SK-N-SH treated with all-trans-retinoic acid at 6 μM for 48 hours (cell line): ENCODE measurements around the gene DTX1.
"Not testable (repeated sequence)": the region's sequence is repeated elsewhere in the genome, so short reads cannot be mapped to it uniquely, and the experiment has no call there.

ENCODE experiments used
- ATAC-seq: fragments of 200-7000 bp; cut with Tn5 transposase; 3 replicates; pipeline ENCODE4 v1.9.1; 2020; ENCODE audit warnings: mild to moderate bottlenecking, moderate library complexity
- ARNTL ChIP-seq: fragments of 450-650 bp; formaldehyde crosslinking; IDR thresholded peaks from 2 replicates; pipeline ENCODE4 v1.5.0; 2020; ENCODE audit warnings: low read depth, mild to moderate bottlenecking, moderate library complexity, borderline replicate concordance
- BACH2 ChIP-seq: fragments of 250-450 bp; sonication (Bioruptor Pico); IDR thresholded peaks from 2 replicates; pipeline ENCODE4 v1.9.0; 2021; ENCODE audit warnings: mild to moderate bottlenecking, borderline replicate concordance
- ESRRG ChIP-seq: fragments of 250-450 bp; sonication (Bioruptor Pico); IDR thresholded peaks from 2 replicates; pipeline ENCODE4 v1.6.1; 2021; ENCODE audit warnings: mild to moderate bottlenecking
- GLIS3 ChIP-seq: fragments of 250-450 bp; sonication (Bioruptor Pico); IDR thresholded peaks from 2 replicates; pipeline ENCODE4 v1.5.0; 2020; ENCODE audit warnings: mild to moderate bottlenecking, moderate library complexity
- ISL1 ChIP-seq: fragments of 250-450 bp; sonication (Bioruptor Pico); IDR thresholded peaks from 2 replicates; pipeline ENCODE4 v2.1.2; 2022; ENCODE audit warnings: mild to moderate bottlenecking, moderate library complexity
- OSR1 ChIP-seq: fragments of 250-450 bp; sonication (Bioruptor Pico); IDR thresholded peaks from 2 replicates; pipeline ENCODE4 v1.8.0; 2022; ENCODE audit warnings: moderate library complexity, mild to moderate bottlenecking, inconsistent platforms
- SNAI2 ChIP-seq: fragments of 250-450 bp; sonication (Bioruptor Pico); IDR thresholded peaks from 2 replicates; pipeline ENCODE4 v1.5.0; 2020; ENCODE audit warnings: mild to moderate bottlenecking, moderate library complexity
- TOX ChIP-seq: fragments of 250-450 bp; sonication (Bioruptor Pico); IDR thresholded peaks from 2 replicates; pipeline ENCODE4 v1.8.0; 2021; ENCODE audit warnings: mild to moderate bottlenecking, moderate library complexity, borderline replicate concordance
- ZC3H10 ChIP-seq: fragments of 250-450 bp; sonication (Bioruptor Pico); IDR thresholded peaks from 2 replicates; pipeline ENCODE4 v1.5.1; 2021; ENCODE audit warnings: mild to moderate bottlenecking, moderate library complexity
- ZFP3 ChIP-seq: fragments of 250-450 bp; sonication (Bioruptor Pico); IDR thresholded peaks from 2 replicates; pipeline ENCODE4 v1.5.0; 2020; ENCODE audit warnings: mild to moderate bottlenecking, moderate library complexity
- ZFP30 ChIP-seq: fragments of 450-650 bp; formaldehyde crosslinking; IDR thresholded peaks from 2 replicates; pipeline ENCODE4 v1.5.0; 2022; ENCODE audit warnings: mild to moderate bottlenecking, moderate library complexity
- ZNF565 ChIP-seq: fragments of 450-650 bp; formaldehyde crosslinking; conservative IDR thresholded peaks from 2 replicates; pipeline ENCODE4 v1.5.0; 2020; ENCODE audit warnings: low read depth, mild to moderate bottlenecking, moderate library complexity
- ZNF70 ChIP-seq: fragments of 450-650 bp; formaldehyde crosslinking; IDR thresholded peaks from 2 replicates; pipeline ENCODE4 v1.5.0; 2020; ENCODE audit warnings: mild to moderate bottlenecking, moderate library complexity
- ZNF8 ChIP-seq: fragments of 450-650 bp; formaldehyde crosslinking; IDR thresholded peaks from 2 replicates; pipeline ENCODE4 v1.5.0; 2020; ENCODE audit warnings: mild to moderate bottlenecking, moderate library complexity
- TF ChIP-seq, protein P1 (sequence below): fragments of 250-450 bp; sonication (Bioruptor Pico); IDR thresholded peaks from 2 replicates; pipeline ENCODE4 v1.5.1; 2021; ENCODE audit warnings: mild to moderate bottlenecking, moderate library complexity
- TF ChIP-seq, protein P2 (sequence below): fragments of 250-450 bp; sonication (Bioruptor Pico); IDR thresholded peaks from 2 replicates; pipeline ENCODE4 v1.5.1; 2020; ENCODE audit warnings: low read depth, mild to moderate bottlenecking, moderate library complexity
- TF ChIP-seq, protein P3 (sequence below): fragments of 250-450 bp; sonication (Bioruptor Pico); IDR thresholded peaks from 2 replicates; pipeline ENCODE4 v1.8.0; 2021; ENCODE audit warnings: low read depth, mild to moderate bottlenecking, moderate library complexity, borderline replicate concordance
- TF ChIP-seq, protein P4 (sequence below): fragments of 250-450 bp; sonication (Bioruptor Pico); IDR thresholded peaks from 2 replicates; pipeline ENCODE4 v1.5.0; 2020; ENCODE audit warnings: mild to moderate bottlenecking, moderate library complexity

DTX1 gene

DNA sequence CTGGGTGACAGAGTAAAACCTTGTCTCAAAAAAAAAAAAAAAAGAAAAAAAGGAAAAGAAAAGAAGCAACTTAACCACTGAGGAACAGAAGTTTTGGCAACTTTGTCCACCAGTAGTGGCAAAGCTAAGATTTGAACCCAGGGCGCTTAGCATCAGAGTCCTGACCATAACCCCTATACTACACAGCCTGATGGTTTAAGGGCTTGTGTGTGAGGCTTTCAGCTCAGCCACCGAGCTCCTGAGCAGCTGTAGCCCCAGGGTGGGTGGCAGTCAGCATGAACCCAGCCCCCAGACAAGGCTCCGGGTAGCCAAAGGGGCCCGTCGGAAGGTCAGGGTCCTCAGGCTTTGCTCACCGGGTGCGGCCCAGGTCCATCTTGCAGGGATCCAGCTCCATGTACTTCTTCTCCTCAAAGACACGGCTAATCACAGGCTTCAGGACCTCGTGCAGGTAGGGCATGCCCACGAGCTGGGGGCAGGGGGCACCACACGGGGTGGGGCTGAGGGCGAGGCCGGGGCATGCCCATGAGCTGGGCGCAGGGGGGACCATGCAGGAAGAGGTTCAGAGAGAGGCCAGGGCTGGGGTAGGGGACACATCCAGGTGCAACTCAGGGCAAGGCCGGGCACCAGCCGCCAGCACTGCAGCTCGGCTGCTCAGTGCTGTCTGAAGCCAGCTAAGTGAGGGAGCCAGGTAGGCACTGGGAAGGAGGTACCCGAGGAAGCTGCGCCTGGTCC, 58.1 kb downstream of the DTX1 start (continued):
- TF ChIP-seq OSR1 (CRISPR knock-in tag) = no peak
- TF ChIP-seq ZC3H10 (CRISPR knock-in tag) = no peak

DNA sequence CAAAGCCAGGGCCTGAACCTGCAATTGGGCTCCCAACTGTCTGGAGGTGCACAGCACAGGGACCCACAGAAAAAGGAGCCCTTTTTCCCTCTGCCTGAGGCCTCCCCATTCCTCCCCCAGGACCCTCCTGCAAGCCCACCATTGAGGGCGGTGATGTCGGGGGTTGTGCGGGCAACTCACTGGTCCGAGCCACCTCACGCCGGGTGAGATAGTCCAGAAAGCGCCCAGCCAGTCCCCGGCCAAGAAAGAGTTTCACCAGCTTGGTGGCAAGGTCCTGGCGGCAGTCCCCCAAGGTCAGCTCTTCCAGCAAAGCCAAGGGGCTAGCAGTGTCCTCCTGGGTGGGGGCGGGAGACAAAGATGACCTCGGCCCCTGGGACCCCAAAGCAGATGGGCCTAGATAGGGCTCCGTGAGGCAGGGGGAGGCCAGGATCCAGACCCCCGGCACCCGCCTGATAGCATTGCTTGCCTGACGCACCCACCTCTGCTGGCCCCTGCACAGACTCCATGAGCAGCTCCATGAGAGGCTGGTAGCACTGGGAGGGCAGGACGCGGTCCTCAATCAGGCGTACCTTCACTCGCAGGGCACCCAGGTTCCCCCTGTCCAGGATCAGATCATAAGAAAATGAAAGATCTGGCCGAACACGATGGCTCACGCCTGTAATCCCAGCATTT, 59.1 kb downstream of the DTX1 start:
- ATAC-seq = no peak
- TF ChIP-seq, protein P1, sequence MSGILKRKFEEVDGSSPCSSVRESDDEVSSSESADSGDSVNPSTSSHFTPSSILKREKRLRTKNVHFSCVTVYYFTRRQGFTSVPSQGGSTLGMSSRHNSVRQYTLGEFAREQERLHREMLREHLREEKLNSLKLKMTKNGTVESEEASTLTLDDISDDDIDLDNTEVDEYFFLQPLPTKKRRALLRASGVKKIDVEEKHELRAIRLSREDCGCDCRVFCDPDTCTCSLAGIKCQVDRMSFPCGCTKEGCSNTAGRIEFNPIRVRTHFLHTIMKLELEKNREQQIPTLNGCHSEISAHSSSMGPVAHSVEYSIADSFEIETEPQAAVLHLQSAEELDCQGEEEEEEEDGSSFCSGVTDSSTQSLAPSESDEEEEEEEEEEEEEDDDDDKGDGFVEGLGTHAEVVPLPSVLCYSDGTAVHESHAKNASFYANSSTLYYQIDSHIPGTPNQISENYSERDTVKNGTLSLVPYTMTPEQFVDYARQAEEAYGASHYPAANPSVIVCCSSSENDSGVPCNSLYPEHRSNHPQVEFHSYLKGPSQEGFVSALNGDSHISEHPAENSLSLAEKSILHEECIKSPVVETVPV (CRISPR knock-in tag) = no peak
- TF ChIP-seq ZNF70 (CRISPR knock-in tag) = no peak
- TF ChIP-seq, protein P2, sequence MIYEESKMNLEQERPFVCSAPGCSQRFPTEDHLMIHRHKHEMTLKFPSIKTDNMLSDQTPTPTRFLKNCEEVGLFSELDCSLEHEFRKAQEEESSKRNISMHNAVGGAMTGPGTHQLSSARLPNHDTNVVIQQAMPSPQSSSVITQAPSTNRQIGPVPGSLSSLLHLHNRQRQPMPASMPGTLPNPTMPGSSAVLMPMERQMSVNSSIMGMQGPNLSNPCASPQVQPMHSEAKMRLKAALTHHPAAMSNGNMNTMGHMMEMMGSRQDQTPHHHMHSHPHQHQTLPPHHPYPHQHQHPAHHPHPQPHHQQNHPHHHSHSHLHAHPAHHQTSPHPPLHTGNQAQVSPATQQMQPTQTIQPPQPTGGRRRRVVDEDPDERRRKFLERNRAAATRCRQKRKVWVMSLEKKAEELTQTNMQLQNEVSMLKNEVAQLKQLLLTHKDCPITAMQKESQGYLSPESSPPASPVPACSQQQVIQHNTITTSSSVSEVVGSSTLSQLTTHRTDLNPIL = no peak
- TF ChIP-seq, protein P3, sequence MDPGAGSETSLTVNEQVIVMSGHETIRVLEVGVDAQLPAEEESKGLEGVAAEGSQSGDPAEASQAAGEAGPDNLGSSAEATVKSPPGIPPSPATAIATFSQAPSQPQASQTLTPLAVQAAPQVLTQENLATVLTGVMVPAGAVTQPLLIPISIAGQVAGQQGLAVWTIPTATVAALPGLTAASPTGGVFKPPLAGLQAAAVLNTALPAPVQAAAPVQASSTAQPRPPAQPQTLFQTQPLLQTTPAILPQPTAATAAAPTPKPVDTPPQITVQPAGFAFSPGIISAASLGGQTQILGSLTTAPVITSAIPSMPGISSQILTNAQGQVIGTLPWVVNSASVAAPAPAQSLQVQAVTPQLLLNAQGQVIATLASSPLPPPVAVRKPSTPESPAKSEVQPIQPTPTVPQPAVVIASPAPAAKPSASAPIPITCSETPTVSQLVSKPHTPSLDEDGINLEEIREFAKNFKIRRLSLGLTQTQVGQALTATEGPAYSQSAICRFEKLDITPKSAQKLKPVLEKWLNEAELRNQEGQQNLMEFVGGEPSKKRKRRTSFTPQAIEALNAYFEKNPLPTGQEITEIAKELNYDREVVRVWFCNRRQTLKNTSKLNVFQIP (CRISPR knock-in tag) = no peak
- TF ChIP-seq GLIS3 (CRISPR knock-in tag) = no peak
- TF ChIP-seq ISL1 (CRISPR knock-in tag) = no peak
- TF ChIP-seq, protein P4, sequence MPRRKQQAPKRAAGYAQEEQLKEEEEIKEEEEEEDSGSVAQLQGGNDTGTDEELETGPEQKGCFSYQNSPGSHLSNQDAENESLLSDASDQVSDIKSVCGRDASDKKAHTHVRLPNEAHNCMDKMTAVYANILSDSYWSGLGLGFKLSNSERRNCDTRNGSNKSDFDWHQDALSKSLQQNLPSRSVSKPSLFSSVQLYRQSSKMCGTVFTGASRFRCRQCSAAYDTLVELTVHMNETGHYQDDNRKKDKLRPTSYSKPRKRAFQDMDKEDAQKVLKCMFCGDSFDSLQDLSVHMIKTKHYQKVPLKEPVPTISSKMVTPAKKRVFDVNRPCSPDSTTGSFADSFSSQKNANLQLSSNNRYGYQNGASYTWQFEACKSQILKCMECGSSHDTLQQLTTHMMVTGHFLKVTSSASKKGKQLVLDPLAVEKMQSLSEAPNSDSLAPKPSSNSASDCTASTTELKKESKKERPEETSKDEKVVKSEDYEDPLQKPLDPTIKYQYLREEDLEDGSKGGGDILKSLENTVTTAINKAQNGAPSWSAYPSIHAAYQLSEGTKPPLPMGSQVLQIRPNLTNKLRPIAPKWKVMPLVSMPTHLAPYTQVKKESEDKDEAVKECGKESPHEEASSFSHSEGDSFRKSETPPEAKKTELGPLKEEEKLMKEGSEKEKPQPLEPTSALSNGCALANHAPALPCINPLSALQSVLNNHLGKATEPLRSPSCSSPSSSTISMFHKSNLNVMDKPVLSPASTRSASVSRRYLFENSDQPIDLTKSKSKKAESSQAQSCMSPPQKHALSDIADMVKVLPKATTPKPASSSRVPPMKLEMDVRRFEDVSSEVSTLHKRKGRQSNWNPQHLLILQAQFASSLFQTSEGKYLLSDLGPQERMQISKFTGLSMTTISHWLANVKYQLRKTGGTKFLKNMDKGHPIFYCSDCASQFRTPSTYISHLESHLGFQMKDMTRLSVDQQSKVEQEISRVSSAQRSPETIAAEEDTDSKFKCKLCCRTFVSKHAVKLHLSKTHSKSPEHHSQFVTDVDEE (CRISPR knock-in tag) = no peak
- no peak for TF ChIP-seq ZC3H10 (CRISPR knock-in tag)
- no peak for TF ChIP-seq SNAI2 (CRISPR knock-in tag)
- TF ChIP-seq ZNF565 (CRISPR knock-in tag) = no peak
- TF ChIP-seq OSR1 (CRISPR knock-in tag) = no peak
- TF ChIP-seq ZFP30 (CRISPR knock-in tag) = no peak
- no peak for TF ChIP-seq TOX (CRISPR knock-in tag)
- no peak for TF ChIP-seq ZNF8 (CRISPR knock-in tag)

DNA sequence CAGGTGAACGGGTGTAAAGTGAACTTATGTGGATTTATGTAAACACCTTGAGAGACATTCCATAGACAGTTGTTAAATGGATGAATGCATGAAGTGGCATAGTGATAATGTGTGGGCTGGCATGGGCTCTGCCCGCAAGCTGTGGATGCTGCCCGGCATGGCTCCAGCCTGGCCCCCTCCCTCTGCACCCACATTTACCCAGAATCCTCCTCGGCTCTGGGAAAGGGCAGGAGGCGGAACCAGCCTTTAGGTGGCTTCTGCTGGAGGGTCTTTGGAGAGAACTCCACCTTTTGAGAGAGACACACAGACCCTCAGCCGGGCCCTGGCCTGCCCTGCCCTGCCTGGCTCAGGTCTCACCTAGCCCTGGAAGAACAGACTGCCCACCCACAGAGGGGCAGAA, 60.3 kb downstream of the DTX1 start:
- no peak for TF ChIP-seq ZNF8 (CRISPR knock-in tag)
- TF ChIP-seq, protein P1 (CRISPR knock-in tag) = no peak
- TF ChIP-seq ZFP3 (CRISPR knock-in tag) = no peak
- no peak for TF ChIP-seq ZC3H10 (CRISPR knock-in tag)
- no peak for TF ChIP-seq ESRRG
- no peak for TF ChIP-seq SNAI2 (CRISPR knock-in tag)
- TF ChIP-seq, protein P2 = no peak
- TF ChIP-seq, protein P3 (CRISPR knock-in tag) = no peak
- TF ChIP-seq BACH2 (CRISPR knock-in tag) = no peak
- no peak for TF ChIP-seq ISL1 (CRISPR knock-in tag)
- TF ChIP-seq ARNTL (CRISPR knock-in tag) = no peak
- no peak for TF ChIP-seq ZFP30 (CRISPR knock-in tag)
- TF ChIP-seq, all 23 proteins: peak for 0
- peak; percentile 28; the same call in 1 of the 3 replicates for ATAC-seq

DNA sequence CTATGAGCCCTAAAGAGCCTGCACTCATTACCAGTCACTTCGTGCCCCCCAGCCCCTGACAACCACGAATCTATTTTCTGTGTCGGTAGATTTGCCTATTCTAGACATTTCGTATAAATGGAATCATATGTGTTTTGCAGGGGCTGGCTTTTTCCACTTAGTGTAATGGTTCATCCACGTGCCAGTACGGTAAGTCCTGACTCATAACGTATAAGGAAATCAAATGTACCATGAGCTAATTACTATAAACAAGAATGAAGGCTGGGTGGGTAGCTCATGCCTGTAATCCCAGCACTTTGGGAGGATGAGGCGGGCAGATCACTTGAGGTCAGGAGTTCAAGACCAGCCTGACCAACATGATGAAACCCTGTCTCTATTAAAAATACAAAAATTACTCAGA, 61.2 kb downstream of the DTX1 start:
- ATAC-seq = not testable (repeated sequence)
